Measurements from ENCODE around the gene PRKG1.

- TF ChIP-seq EZH2 (IDR thresholded peaks at IDR 0.05; ENCODE audit: low read depth, low read length, severe bottlenecking) = no peak
- TF ChIP-seq POLR2AphosphoS5 (IDR thresholded peaks at IDR 0.05; ENCODE audit: low read depth, low read length) = no peak
- TF ChIP-seq CREB1 (IDR thresholded peaks at IDR 0.05) = no peak
- no peak for TF ChIP-seq RFX5 (IDR thresholded peaks at IDR 0.05; ENCODE audit: borderline replicate concordance, low read depth, low read length)
Measured at GRCh38 chr10:51564896-51565510, 490.7 kb downstream of the PRKG1 start.

All from H1 (cell line).